ENCODE measurements around the gene LGALS9C.
A peak's percentile ranks its signal among the peaks of the same experiment; 100 is the strongest.
"Not testable (repeated sequence)": the region's sequence is repeated elsewhere in the genome, so short reads cannot be mapped to it uniquely, and the experiment has no call there.

LGALS9C gene

DNA sequence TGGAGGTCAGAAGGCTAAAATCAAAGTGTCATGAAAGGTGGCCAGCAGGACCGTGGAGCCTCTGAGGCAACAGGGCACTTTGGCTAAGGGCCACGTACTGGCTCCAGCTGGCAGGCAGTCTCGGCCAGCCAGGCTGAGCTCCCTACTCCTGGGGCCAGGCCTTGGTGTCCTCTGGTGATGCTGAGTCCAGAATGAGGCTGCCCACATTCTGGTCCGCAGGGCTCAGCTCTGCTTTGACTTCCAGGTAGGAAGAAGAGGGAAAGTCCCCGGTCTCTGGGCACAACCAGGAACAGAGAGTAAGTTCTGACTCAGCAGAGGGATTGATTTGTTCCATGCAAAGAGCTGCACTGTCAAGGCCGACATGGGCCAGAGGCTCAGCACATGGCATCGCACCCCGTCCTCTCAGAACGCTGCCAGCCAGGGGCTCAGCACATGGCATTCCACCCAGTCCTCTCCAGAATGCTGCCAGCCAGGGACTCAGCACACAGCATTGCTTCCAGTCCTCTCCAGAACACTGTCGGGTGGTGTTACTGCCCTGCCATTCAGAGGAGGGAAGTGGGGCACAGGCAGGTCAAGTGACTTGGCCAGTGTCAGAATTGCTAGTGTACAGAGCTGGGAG is 2.5 kb downstream of the LGALS9C start:
- not testable (repeated sequence) for DNase-seq

DNA sequence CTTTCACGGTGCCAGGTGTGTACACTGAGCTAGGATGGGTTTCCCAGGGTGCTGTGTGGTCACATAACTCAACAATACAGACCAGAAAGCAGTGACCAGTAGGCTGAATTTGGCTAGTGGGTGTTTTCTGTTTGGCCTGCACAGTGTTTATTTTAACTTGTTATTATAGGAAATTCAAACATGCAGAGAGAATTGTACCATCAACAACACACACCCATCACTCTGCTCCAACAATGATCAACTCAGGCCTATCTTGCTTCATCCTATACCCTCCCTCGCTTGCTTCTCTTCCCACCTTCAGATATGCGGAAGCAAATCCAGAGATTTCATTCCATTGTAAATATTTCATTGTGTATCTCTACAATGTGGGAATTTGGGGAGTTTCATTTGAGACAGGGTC is 5.2 kb downstream of the LGALS9C start:
- not testable (repeated sequence) for DNase-seq

DNA sequence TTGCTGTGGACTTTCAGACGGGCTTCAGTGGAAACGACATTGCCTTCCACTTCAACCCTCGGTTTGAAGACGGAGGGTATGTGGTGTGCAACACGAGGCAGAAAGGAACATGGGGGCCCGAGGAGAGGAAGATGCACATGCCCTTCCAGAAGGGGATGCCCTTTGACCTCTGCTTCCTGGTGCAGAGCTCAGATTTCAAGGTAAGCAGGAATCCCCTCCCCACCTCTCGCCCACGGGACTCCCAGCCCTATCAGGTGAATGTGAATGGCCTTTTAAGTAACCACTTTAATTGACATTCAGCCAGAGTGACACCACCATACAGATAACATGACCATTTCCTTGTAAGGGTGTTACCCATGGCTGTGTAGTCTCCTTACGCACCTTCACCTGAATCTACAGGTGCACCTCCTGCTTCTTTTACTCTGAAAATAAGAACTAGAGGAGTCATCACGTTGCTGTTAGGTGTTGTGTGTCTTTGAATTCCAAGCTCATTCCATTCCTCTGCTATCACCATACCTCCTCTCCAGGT is 9.4 kb downstream of the LGALS9C start:
- DNase-seq, result not testable (repeated sequence)

DNA sequence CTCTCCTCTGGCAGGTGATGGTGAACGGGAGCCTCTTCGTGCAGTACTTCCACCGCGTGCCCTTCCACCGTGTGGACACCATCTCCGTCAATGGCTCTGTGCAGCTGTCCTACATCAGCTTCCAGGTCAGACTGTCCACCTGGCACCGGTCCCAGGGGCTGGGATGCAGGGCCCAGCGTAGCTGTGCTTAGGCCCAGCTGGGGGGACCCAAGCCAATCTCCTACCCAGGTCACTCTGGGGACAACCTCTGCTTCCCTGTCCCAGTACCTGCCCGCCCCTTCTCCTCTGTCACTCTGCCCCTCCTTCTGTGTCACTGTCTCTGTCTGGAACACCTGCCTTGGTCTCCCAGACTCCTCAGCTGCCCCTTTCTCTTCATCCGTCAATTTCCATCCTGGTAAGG is 11.0 kb downstream of the LGALS9C start:
- not testable (repeated sequence) for DNase-seq

DNA sequence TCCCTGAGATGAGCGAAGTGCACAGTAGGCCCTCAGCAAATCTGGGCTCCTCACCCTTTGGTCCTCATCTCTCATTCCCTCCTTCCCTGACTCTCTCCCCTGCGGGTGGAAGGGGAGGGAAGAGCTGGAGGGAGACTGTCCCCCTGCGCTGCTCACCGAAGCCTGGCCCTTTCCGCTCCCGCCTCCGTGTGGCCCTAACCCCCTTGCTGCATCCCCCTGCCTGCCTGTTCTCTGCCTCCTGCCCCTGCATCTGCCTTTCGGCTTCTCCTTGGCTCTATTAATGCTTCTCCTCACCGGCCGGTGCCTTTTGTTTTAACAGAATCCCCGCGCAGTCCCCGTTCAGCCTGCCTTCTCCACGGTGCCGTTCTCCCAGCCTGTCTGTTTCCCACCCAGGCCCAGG is 12.0 kb downstream of the LGALS9C start:
- DNase-seq, result not testable (repeated sequence)

DNA sequence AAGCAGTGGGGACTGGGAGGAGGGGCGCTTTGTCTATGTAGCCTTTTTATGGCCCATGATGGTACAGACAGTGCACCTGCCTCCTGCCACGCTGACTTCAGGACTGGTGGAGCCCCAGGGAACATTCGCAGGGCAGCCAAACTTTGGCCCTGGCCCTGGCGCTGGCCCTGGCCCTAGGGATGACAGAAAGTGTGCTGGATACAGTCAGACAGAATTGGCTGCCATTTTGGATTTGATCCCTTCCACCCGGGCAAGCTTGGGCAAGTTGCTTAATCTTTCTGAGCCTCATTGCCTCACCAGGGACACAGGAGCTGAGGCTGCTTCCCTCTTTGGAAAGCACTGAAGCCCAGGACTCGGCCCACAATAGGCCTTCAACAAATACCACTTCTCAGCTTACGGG is 13.4 kb downstream of the LGALS9C start:
- DNase-seq, result not testable (repeated sequence)

DNA sequence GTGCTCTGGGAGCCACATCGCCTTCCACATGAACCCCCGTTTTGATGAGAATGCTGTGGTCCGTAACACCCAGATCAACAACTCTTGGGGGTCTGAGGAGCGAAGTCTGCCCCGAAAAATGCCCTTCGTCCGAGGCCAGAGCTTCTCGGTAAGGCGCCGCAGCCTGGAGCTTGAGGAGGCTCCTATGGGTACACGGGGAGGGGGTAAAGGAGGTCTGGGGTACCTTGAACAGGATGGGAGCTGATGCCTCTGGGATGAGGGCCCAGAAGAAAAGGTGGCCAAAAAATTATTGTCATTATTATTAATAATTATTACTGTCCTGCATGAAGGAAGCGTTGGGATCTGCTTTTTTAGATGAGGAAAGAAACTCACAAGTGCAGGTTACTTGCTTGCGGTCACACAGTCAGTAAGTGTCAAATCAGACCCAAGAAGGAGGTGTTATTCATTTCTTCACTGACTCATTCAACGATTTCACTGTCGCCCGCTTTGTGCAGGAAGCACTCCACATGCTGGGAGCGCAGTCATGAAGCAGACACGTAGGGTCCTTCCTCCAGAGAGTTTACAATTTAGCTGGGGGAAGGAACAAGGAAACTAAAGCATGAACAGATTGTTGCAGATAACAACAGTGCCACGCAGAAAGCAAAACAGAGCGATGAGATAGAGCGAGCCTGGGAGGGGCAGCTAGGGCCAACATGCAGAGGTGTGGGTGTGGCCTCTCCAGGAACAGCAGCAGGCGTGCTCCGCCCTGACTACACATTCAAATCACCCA is 16.3 kb downstream of the LGALS9C start:
- DNase-seq, result peak; percentile 37

DNA sequence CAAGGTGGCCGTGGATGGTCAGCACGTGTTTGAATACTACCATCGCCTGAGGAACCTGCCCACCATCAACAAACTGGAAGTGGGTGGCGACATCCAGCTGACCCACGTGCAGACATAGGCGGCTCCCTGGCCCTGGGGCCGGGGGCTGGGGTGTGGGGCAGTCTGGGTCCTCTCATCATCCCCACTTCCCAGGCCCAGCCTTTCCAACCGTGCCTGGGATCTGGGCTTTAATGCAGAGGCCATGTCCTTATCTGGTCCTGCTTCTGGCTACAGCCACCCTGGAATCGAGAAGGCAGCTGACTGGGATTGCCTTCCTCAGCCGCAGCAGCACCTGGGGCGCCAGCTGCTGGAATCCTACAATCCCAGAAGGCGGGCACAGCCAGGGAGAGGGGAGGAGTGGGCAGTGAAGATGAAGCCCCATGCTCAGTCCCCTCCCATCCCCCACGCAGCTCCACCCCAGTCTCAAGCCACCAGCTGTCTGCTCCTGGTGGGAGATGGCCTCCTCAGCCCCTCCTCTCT is 17.7 kb downstream of the LGALS9C start:
- not testable (repeated sequence) for DNase-seq

DNA sequence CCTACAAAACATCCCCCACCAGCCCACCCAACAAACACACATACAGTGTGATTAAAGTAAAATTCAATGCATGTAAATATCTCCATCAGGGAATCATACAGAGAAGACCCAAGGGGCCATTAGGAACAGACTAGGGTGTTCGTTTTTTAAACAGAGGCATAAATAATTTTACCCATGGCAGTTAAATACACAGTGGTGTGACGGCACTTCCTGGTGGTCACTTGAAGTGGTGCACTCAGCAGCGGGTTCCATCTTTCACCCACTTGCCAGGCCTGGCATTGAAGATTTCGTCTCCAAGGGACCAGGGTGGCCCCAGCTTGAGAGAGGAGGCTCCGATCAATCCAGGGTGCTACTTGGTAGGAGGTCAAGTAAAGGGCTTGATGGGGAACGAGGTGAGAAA is 20.5 kb downstream of the LGALS9C start:
- DNase-seq, result not testable (repeated sequence)

DNA sequence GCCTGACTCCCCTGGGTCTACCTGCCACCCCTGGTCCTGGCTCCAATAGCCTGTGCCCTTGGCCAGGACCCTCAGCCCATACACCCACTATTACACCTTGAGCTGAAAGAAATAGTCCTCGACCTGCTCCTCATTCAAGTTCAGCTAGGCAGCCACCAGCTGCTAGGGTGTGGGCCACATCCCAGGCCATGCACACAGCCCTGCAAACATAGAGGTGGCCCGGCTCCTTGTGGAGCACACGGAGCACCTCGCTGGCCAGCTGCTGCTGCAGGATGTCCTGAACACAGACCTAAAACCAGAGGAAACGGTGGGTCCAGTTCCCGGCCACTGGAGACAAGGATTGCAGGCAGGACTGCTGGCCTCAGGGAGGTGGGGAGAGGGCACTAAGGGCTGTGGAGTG is 22.5 kb downstream of the LGALS9C start:
- not testable (repeated sequence) for DNase-seq

DNA sequence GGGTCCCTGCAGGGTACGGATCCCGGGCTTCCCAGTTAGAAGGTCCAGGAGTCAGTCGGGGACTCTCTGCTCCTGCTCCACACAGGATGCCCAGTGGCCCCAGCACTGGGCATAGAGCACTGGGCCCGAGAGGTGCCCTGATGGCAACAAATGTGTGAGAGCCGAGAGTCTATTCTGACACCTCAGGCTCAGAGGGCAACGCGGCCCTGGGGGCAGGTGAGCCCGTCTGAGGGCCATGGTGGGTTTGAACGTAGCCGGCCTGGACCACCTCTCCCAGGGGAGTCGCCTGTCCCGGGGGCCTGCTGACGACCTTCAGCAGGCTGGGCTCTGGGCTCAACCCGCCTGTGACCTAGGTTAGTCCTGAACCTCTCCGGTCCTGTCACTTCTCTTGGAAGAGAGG is 23.2 kb downstream of the LGALS9C start:
- not testable (repeated sequence) for DNase-seq

DNA sequence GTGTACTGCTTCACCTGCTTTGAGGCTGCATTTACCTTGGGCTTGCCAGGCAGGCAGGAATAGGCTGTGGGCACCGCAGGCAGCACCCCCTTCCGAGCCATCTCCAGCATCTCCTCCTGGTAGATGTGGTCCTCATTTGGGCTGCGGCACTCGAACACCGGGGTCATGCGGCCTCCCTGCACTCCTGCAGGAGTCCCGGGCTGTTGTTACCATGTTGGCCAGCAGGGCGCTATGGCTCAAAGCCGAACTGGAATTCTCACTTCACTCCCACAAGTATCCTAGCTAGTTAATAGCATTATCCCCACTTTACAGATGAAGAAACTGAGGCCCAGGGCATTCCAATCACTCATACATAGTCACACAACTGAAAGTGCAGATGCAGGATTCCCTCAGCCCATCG is 23.7 kb downstream of the LGALS9C start:
- DNase-seq, result not testable (repeated sequence)

DNA sequence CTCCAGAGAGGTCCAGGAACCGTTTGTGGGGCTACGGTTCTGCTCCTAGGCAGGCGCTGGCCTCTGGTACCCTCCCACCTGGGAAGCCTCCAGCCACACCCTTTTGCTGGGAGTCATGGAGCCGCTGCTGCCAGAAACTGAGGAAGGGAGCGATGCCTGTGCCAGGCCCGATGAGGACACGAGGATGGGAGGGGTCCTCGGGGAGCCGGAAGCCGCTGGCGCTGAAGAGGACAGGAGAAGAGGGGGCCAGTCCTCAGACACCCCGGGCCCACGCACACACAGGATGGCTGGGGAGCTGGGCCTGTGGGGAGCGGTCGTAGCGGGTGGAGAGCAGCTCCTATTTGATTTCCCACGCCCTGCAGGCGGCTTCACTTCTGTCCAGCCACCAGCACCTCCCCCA is 24.2 kb downstream of the LGALS9C start:
- not testable (repeated sequence) for DNase-seq

DNA sequence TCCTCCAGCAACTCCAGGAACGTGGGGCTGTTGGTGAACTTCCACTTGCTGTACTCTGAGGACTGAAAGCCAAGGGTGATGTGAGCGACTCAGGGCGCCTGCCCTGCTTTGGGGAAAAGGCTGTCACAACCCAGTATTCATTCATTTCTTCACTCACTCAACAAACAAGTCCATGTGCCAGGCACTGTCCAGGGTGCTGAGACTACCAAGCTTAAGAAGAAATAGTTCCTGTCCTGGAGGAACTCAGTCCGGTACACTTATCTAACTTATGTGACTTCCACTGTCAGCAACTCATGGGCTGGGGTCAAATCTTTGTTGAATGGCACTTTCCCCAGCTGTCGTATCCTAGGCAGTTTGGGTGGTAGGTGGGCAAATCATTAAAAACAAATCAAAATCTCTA is 26.6 kb downstream of the LGALS9C start:
- DNase-seq, result not testable (repeated sequence)

DNA sequence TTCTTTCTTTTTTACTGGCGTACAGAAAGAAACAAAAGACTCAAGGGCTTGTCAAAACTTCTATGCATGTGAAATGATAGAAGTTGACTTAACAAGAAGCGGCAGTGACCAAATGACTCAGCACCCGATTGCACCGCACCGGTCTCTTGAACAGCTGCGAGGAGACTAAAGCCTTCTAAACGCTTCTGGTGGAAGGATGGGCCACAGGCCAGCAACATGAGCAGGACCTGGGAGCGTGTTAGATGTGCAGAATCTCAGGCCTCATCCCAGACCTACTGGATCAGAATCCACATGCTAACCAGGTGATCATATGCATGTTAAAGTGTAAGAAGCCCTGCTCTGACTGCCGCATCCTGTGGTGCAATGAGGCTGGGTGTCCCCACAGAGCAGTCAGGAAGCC is 31.1 kb downstream of the LGALS9C start:
- not testable (repeated sequence) for DNase-seq

DNA sequence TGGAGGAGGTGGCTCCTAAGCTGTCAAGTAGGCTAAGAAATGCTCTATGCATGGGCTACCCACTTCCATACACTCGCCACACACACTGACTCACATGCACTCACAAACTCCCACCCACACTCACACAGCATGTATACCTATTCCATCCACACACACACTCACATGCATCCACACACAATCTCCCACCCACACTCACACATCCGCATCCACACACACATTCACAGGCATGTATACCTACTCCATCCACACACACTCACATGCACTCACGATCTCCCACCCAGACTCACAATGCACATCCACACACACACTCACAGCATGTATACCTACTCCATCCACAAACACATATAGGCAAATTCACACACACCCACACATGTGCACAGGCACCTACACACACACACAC is 32.1 kb downstream of the LGALS9C start:
- DNase-seq, result not testable (repeated sequence)

DNA sequence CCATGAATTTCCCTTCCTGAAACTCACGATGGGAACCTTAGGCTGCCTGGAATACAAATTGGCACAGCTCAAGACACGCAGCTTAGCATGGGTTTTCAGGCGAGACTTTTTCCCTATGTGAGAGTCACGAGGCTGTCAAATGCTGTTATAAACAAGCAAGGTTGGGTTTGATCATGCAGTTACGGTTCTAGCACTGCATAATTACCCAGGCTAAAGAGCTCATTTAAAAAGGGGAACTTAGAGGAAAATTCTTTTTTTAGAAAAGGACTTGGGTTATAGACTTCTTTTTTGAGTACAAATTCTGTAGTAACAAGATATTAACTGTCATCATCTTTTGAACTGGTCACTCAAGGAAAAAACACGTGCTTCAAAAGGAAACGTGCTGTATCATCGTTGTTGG is 44.5 kb downstream of the LGALS9C start:
- DNase-seq, result not testable (repeated sequence)

DNA sequence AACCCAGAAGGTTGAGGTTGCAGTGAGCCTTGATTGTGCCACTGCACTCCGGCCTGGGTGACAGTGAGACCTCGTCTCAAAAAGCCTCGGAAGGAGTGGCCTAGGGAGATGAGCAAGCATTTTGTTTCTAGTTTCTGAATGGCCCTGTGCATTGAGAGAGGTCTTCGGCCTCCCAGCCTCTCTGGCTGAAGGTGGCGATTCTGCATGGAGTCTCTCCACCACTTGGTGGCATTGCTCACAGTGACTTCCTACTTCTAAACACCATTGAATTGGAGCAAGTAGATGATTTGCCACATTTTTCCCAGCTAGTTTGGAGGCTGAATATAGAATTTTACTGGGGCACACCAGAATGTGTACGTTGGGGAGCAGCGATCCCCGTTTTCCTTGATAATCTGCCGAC is 48.4 kb downstream of the LGALS9C start:
- DNase-seq, result not testable (repeated sequence)

DNA sequence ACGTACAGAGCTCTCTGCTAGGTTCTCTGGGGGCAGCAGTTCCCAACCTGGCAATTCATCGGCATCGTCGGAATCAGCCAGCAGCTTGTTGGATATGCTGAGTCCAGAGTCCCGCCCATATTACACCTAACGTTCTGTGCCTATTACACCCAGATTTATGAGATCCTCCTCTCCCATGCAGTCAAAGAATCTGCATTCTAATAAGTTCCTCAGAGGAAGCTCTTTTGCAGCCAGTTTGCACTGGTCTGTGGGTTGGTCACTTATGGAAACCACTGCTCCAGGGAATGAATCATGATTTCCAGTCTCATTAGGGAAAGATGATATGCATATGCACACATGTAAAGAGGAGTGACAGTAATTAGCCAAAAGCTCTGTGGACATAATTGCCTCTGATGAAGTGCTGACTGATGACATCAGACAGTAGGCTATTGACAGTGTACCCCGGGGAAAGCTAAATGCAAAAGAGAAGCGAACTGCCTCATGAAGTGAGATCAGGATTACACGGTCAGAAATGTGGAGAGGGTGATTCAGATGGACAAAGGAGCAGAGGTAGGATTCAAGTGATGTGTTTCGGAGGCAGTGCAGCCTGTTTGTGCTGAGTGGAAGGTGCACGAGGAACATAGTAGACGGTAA is 49.7 kb downstream of the LGALS9C start:
- DNase-seq, result not testable (repeated sequence)

DNA sequence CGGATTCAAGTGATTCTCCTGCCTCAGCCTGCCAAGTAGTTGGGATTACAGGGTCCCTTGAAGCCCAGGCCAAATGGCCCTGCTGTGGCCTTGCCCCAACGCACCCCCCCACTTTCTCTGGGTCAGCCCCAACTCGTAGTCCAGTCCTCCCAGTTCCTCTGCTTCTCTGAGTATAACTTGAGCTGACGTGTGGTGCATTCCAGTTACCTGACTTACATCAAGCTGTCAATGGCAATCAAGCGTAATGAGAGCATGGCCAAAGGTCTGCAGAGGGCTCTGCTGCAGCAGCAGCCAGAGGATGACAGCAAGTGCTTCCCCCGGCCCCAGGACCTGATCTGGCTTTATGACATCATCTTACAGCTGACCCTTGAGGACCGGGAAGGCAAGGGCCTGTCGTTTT is 50.8 kb downstream of the LGALS9C start:
- DNase-seq, result not testable (repeated sequence)

DNA sequence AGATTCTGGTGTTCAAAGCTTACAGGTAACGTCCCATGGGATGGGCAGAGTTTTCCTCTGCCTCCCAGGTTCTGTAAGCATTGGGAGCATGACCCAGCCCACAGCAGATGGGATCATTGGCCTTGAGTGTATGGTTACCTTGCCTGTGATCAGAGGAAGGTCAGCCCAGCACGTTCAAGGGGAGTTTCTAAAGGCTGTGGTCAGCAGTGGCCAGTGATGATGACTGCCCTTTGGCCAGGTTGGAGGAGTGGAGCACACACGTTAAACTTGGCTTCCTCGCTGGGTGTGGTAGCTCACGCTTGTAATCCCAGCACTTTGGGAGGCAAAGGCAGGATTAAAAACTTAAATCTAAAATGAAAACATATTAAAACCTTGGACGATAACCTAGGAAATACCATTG is 51.8 kb downstream of the LGALS9C start:
- DNase-seq, result not testable (repeated sequence)

DNA sequence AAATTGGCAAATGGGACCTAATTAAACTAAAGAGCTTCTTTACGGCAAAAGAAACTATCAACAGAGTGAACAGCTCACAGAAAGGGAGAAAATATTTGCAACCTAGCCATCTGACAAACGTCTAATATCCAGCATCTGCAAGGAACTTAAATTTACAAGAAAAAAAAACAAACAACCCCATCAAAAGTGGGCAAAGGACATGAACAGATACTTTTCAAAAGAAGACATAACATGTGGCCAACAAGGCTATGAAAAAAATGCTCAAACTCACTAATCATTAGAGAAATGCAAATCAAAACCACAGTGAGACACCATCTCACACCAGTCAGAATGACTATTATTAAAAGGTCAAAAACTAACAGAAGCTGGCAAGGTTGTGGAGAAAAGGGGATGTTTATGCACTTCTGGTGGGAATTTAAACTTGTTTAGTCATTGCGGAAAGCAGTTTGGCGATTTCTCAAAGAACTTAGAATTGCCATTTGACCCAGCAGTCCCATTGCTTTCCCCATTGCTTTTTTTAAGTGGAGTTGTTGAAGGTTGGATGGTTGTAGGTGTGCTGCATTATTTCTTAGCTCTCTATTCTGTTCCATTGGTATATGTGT is 52.4 kb downstream of the LGALS9C start:
- DNase-seq, result not testable (repeated sequence)

DNA sequence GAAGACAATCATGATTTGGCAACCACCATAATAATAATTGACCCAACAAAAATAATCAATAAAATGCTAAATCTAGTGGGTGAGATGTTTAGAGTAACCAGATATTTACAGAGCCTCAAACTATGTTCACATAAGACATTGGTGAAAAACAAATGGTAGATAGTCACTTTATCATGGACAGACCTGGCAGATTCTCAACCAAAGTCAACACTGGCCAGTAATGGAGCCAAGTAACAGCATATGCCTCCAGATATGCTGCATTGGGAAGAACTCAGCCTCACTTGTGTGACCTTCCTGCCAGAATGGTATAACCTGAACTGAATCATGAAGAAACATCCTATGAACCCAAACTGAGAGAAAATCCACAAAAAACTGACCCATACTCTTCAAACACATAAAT is 53.8 kb downstream of the LGALS9C start:
- DNase-seq, result not testable (repeated sequence)

Measured in EL (cell line).